K562 (cell line): Measurements from ENCODE around the gene FRMD5.

Experiments
- CCNT2 ChIP-seq: IDR thresholded peaks from 2 replicates; pipeline ENCODE4 v1.6.1; 2011; ENCODE audit warnings: borderline replicate concordance, low read depth, mild to moderate bottlenecking, moderate library complexity, mixed read lengths, low read length; ENCODE audit not compliant: insufficient read length; ENCODE audit errors: extremely low read depth
- RAD21 ChIP-seq, 2 experiments: fragments of 250-450 bp in 1 of 2; fragments of 450-650 bp in 1 of 2; sonication (Bioruptor Pico) in 1 of 2; formaldehyde crosslinking in 1 of 2; IDR thresholded peaks in 1 of 2; conservative IDR thresholded peaks in 1 of 2; 2 replicates each; pipeline versions ENCODE4 v1.4.0 to v1.8.0; 2020 to 2022; ENCODE audit warnings: mild to moderate bottlenecking in 2 of 2, moderate library complexity in 1 of 2

- TF ChIP-seq RAD21 (CRISPR knock-in tag; conservative IDR thresholded peaks at IDR 0.05 in 1 of 2, IDR thresholded peaks at IDR 0.05 in 1 of 2) (no peak), CCNT2 (no peak)
Observed at GRCh38 chr15:43852607-43853006, 342.5 kb downstream of the FRMD5 start.
